Uterus (tissue), 4 donors: ENCODE measurements around the gene NSMF. TPM values are rescaled to one million over a fixed set of nuclear protein-coding genes. Genes with fewer than 3 reads are reported as not detected.

ENCODE experiments used
- DNase-seq, 2 donors: peaks; one replicate each; pipeline ENCODE4 v3.0.0-alpha.2; 2019 to 2020
- H3K27ac ChIP-seq, 2 donors: fragments of 200-600 bp; sonication (generic); 1 replicate in 1 of 2; 2 replicates in 1 of 2; pipeline ENCODE4 v1.5.1; 2016 to 2018
- H3K27me3 ChIP-seq, 2 donors: fragments of 200-600 bp; sonication (generic); one replicate each; pipeline ENCODE4 v1.5.1; 2018 to 2019; ENCODE audit warnings: control low read depth in 1 of 2
- H3K36me3 ChIP-seq, 2 donors: fragments of 200-600 bp; sonication (generic); one replicate each; pipeline ENCODE4 v1.5.1; 2019; ENCODE audit warnings: control low read depth in 1 of 2
- H3K4me1 ChIP-seq, 2 donors: fragments of 200-600 bp; sonication (generic); one replicate each; pipeline ENCODE4 v1.5.1; 2018 to 2019; ENCODE audit warnings: control low read depth in 1 of 2
- H3K4me3 ChIP-seq, 2 donors: fragments of 200-600 bp; sonication (generic); 1 replicate in 1 of 2; 2 replicates in 1 of 2; pipeline ENCODE4 v1.5.1; 2018 to 2019; ENCODE audit warnings: mild to moderate bottlenecking in 1 of 2
- H3K9me3 ChIP-seq, 2 donors: fragments of 200-600 bp; sonication (generic); one replicate each; pipeline ENCODE4 v1.5.1; 2019; ENCODE audit warnings: control low read depth in 1 of 2
- POLR2A ChIP-seq, 2 donors: fragments of 450-650 bp; IDR thresholded peaks; one replicate each; pipeline ENCODE4 v1.6.1; 2016; ENCODE audit warnings: antibody characterized with exemption in 2 of 2, mild to moderate bottlenecking in 1 of 2, moderate library complexity in 1 of 2
- intact Hi-C: fragments of 100-400 bp; cut with DNase I; formaldehyde crosslinking; loops from one replicate; pipeline ENCODE4 v1.15.1; 2023; ENCODE audit warnings: low total_unique reads
- total RNA-seq, 4 donors: library from RNA; depleted of rRNA in 3 of 4; stranded (reverse); fragments of >200 nt in 3 of 4; gene quantifications; one replicate each; pipeline versions ENCODE4 v1.1.0 to v1.2.4, GENCODE V29; 2014 to 2023
- TF ChIP-seq, protein P1 (sequence below), 4 experiments: fragments of 200-600 bp in 2 of 4; fragments of 450-650 bp in 2 of 4; sonication (generic) in 2 of 4; IDR thresholded peaks; one replicate each; pipeline ENCODE4 v1.5.1; 2016 to 2019; ENCODE audit warnings: antibody characterized with exemption in 4 of 4, mild to moderate bottlenecking in 2 of 4, moderate library complexity in 1 of 4
- donor health status: DM: yes; HTN: yes; CAD: no.

Gene NSMF
- total RNA-seq, 4 donors from 2014 or later: 17.4 to 40.7 (median 32.1) TPM

DNA sequence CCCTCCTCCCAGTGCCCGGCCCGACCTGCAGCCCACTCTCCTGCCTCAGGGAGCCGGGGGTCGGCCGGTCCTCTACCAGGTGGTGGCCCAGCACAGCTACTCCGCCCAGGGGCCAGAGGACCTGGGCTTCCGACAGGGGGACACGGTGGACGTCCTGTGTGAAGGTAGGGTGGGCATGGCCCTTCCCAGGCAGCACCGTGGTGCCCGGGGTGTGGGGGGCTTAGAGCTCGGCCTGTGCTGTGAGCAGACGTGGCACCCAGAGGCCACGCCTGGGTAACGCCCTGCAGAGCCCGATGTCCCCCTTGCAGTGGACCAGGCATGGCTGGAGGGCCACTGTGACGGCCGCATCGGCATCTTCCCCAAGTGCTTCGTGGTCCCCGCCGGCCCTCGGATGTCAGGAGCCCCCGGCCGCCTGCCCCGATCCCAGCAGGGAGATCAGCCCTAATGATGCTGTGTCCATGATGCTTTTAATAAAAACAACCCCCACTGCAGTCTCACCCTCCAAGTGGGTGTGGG lies 25.2 kb downstream of the NSMF start:
- DNase-seq: no peak
- Histone ChIP-seq H3K27ac (no peak overlapping the region), H3K27me3 (no peaks in the 10 kb centered on the region), H3K9me3 (no peaks in the 10 kb centered on the region), H3K4me1 (peaks cover 0 to 5% of the 10 kb centered on the region in 2 donors), H3K4me3 (no peak overlapping the region), H3K36me3 (no peaks in the 10 kb centered on the region)
- intact Hi-C loops: no loop called here
- TF ChIP-seq, protein P1, sequence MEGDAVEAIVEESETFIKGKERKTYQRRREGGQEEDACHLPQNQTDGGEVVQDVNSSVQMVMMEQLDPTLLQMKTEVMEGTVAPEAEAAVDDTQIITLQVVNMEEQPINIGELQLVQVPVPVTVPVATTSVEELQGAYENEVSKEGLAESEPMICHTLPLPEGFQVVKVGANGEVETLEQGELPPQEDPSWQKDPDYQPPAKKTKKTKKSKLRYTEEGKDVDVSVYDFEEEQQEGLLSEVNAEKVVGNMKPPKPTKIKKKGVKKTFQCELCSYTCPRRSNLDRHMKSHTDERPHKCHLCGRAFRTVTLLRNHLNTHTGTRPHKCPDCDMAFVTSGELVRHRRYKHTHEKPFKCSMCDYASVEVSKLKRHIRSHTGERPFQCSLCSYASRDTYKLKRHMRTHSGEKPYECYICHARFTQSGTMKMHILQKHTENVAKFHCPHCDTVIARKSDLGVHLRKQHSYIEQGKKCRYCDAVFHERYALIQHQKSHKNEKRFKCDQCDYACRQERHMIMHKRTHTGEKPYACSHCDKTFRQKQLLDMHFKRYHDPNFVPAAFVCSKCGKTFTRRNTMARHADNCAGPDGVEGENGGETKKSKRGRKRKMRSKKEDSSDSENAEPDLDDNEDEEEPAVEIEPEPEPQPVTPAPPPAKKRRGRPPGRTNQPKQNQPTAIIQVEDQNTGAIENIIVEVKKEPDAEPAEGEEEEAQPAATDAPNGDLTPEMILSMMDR (IDR thresholded peaks at IDR 0.05): no peak
- TF ChIP-seq POLR2A (IDR thresholded peaks at IDR 0.05): no peak

GRCh38 chr9:137433349-137433915 lies 25.7 kb downstream of the NSMF start:
- Histone ChIP-seq H3K9me3 (no peaks in the 10 kb centered on the region), H3K27me3 (no peaks in the 10 kb centered on the region), H3K4me3 (no peak overlapping the region), H3K4me1 (peaks cover 0 to 5% of the 10 kb centered on the region in 2 donors), H3K27ac (no peak overlapping the region), H3K36me3 (no peaks in the 10 kb centered on the region)
- TF ChIP-seq POLR2A (IDR thresholded peaks at IDR 0.05): no peak
- TF ChIP-seq, protein P1 (IDR thresholded peaks at IDR 0.05): no peak
- DNase-seq: no peak
- intact Hi-C loops: no loop called here

DNA sequence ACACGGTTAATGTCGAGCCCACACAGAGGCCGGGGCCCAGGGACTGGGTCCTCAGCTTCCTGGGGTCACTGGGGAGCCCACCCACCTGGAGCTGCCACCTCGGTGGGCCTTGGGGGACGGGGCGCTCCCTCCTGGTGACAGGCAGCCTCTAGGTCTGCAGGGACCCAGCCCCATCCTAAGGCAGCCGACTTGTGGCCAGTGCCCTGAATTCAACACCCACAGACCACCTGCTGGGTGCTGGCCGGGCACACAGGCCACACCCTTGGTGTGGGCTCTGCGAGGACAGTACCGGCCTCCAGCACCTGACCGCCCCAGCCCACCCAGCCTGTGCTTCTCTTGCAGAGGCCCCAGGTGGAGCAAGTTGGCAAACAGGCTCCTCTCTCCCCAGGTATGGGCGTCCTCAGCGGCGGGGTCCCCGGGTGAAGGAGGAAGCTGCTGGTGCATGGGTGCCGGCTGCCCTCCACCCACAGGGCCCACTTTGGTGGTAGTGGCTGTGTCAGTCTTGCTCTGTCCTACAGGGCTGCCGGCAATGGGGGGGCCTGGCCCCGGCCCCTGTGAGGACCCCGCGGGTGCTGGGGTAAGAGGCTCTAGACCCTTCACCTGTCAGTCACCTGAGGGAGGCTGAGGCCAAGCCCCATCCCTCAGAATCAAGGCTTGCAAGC lies 26.3 kb downstream of the NSMF start:
- intact Hi-C loops: no loop called here
- no peaks in the 10 kb centered on the region for H3K27me3 ChIP-seq
- H3K4me3 ChIP-seq: no peak overlapping the region
- peaks cover 0 to 5% of the 10 kb centered on the region in 2 donors for H3K4me1 ChIP-seq
- TF ChIP-seq, protein P1 (IDR thresholded peaks at IDR 0.05): no peak
- TF ChIP-seq POLR2A (IDR thresholded peaks at IDR 0.05): no peak
- no peak for DNase-seq
- H3K27ac ChIP-seq: no peak overlapping the region
- H3K9me3 ChIP-seq: no peaks in the 10 kb centered on the region
- H3K36me3 ChIP-seq: no peaks in the 10 kb centered on the region

GRCh38 chr9:137431416-137431931 lies 27.7 kb downstream of the NSMF start:
- H3K27ac ChIP-seq: no peak overlapping the region
- H3K27me3 ChIP-seq: no peaks in the 10 kb centered on the region
- H3K36me3 ChIP-seq: no peaks in the 10 kb centered on the region
- TF ChIP-seq, protein P1 (IDR thresholded peaks at IDR 0.05): no peak
- no peak for TF ChIP-seq POLR2A (IDR thresholded peaks at IDR 0.05)
- H3K4me3 ChIP-seq: no peak overlapping the region
- H3K4me1 ChIP-seq: peaks cover 0 to 5% of the 10 kb centered on the region in 2 donors
- intact Hi-C loops: no loop called here
- no peaks in the 10 kb centered on the region for H3K9me3 ChIP-seq
- DNase-seq: no peak
